Hepatocyte (in vitro differentiated cells): Measurements from ENCODE around the gene SELENOK. TPM values are rescaled to one million over a fixed set of nuclear protein-coding genes. Genes with fewer than 3 reads are reported as not detected.

Source experiments
- DNase-seq: peaks from one replicate; pipeline ENCODE4 v3.0.0-alpha.2; 2016; ENCODE audit warnings: low spot score
- H2AFZ ChIP-seq: fragments of 200-600 bp; sonication (generic); 2 replicates; pipeline ENCODE4 v1.6.0; 2016; ENCODE audit warnings: antibody characterized with exemption, mild to moderate bottlenecking
- H3K27ac ChIP-seq: fragments of 200-600 bp; sonication (generic); 2 replicates; pipeline ENCODE4 v1.5.1; 2016; ENCODE audit warnings: mild to moderate bottlenecking
- H3K27me3 ChIP-seq: fragments of 200-600 bp; sonication (generic); 2 replicates; pipeline ENCODE4 v1.6.1; 2016
- H3K36me3 ChIP-seq: fragments of 200-600 bp; sonication (generic); replicated peaks from 2 replicates; pipeline ENCODE4 v1.5.1; 2016; ENCODE audit warnings: low read depth; ENCODE audit not compliant: insufficient read depth
- H3K4me1 ChIP-seq: fragments of 200-600 bp; sonication (generic); 2 replicates; pipeline ENCODE4 v1.5.1; 2016; ENCODE audit warnings: mild to moderate bottlenecking, moderate library complexity; ENCODE audit not compliant: insufficient read depth
- H3K4me2 ChIP-seq: fragments of 200-600 bp; sonication (generic); 2 replicates; pipeline ENCODE4 v1.6.0; 2016
- H3K4me3 ChIP-seq: fragments of 200-600 bp; sonication (generic); 2 replicates; pipeline ENCODE4 v1.5.1; 2016; ENCODE audit warnings: mild to moderate bottlenecking
- H3K79me2 ChIP-seq: fragments of 200-600 bp; sonication (generic); 2 replicates; pipeline ENCODE4 v1.6.0; 2017; ENCODE audit warnings: mild to moderate bottlenecking
- H3K9me2 ChIP-seq: fragments of 200-600 bp; sonication (generic); replicated peaks from 2 replicates; pipeline ENCODE4 v1.6.0; 2017; ENCODE audit warnings: mild to moderate bottlenecking; ENCODE audit not compliant: insufficient read depth
- H3K9me3 ChIP-seq: fragments of 200-600 bp; sonication (generic); 2 replicates; pipeline ENCODE4 v1.5.1; 2016; ENCODE audit warnings: low read depth, mild to moderate bottlenecking
- H4K20me1 ChIP-seq: fragments of 200-600 bp; sonication (generic); 2 replicates; pipeline ENCODE4 v1.6.0; 2016; ENCODE audit warnings: mild to moderate bottlenecking; ENCODE audit not compliant: insufficient read depth, poor library complexity, severe bottlenecking
- EZH2 ChIP-seq: fragments of 200-600 bp; sonication (generic); IDR thresholded peaks from 2 replicates; pipeline ENCODE4 v1.6.1; 2016; ENCODE audit warnings: antibody characterized with exemption, mild to moderate bottlenecking, borderline replicate concordance
- EZH2phosphoT487 ChIP-seq: fragments of 200-600 bp; sonication (generic); IDR thresholded peaks from one replicate; pipeline ENCODE4 v1.6.1; 2018; ENCODE audit warnings: antibody characterized with exemption, mild to moderate bottlenecking, low read depth, moderate library complexity; ENCODE audit not compliant: unreplicated experiment, severe bottlenecking
- WGBS: methylation state at CpG from one replicate; pipeline ENCODE4 v1.1.6; 2016; ENCODE audit warnings: low lambda C conversion rate; ENCODE audit errors: missing lambda C conversion rate; 5-methylcytosine and 5-hydroxymethylcytosine counted together
- polyA plus RNA-seq: library from polyadenylated mRNA; unstranded; fragments of >200 nt; fragmentation: Nextera tagmentation; extraction: Ambion mirVana; gene quantifications from 2 replicates; pipeline ENCODE4 v1.2.1, GENCODE V29; 2016
- total RNA-seq: library from RNA; depleted of rRNA; stranded (reverse); fragments of >200 nt; gene quantifications from 2 replicates; pipeline ENCODE4 v1.2.3, GENCODE V29; 2014
- TF ChIP-seq, protein P1 (sequence below): fragments of 200-600 bp; sonication (generic); IDR thresholded peaks from 2 replicates; pipeline ENCODE4 v1.5.1; 2016; ENCODE audit warnings: antibody characterized with exemption, mild to moderate bottlenecking; ENCODE audit not compliant: poor library complexity

SELENOK gene
- total and polyA plus RNA-seq, 2 experiments from 2014 or later = 59.7 to 155 TPM

DNA sequence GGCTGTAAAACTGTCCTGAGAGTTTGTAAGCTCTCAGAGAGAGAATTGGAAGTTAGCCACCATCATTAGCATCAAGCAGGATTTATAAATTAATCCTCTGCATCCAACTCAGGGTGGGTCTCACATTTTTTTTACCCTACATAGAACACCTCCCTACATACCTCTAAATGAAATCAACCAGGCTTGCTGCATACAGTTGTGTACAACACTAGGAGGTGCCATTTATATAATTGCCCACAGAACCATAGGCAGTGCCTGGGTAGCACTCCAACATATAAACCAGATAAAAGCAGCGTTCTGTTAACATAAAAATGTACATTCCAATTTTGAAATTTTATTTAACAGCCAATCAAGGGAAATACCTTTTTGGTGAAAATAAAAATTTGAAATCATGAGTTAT, 48.2 kb upstream of the SELENOK start:
- Histone ChIP-seq H4K20me1 (no peaks in the 10 kb centered on the region), H3K36me3 (no peaks in the 10 kb centered on the region), H3K4me3 (no peak overlapping the region), H3K27ac (no peak overlapping the region), H3K9me3 (peaks cover 10% of the 10 kb centered on the region), H3K79me2 (no peaks in the 10 kb centered on the region), H3K4me2 (no peak overlapping the region), H3K9me2 (no peaks in the 10 kb centered on the region), H2AFZ (no peak overlapping the region), H3K27me3 (peaks cover 37% of the 10 kb centered on the region), H3K4me1 (no peaks in the 10 kb centered on the region)
- DNase-seq = no peak
- no peak for TF ChIP-seq EZH2
- no peak for TF ChIP-seq EZH2phosphoT487
- TF ChIP-seq, protein P1, sequence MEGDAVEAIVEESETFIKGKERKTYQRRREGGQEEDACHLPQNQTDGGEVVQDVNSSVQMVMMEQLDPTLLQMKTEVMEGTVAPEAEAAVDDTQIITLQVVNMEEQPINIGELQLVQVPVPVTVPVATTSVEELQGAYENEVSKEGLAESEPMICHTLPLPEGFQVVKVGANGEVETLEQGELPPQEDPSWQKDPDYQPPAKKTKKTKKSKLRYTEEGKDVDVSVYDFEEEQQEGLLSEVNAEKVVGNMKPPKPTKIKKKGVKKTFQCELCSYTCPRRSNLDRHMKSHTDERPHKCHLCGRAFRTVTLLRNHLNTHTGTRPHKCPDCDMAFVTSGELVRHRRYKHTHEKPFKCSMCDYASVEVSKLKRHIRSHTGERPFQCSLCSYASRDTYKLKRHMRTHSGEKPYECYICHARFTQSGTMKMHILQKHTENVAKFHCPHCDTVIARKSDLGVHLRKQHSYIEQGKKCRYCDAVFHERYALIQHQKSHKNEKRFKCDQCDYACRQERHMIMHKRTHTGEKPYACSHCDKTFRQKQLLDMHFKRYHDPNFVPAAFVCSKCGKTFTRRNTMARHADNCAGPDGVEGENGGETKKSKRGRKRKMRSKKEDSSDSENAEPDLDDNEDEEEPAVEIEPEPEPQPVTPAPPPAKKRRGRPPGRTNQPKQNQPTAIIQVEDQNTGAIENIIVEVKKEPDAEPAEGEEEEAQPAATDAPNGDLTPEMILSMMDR = no peak
- 83% methylated on average over 1 of the region's 1 CpG for WGBS

DNA sequence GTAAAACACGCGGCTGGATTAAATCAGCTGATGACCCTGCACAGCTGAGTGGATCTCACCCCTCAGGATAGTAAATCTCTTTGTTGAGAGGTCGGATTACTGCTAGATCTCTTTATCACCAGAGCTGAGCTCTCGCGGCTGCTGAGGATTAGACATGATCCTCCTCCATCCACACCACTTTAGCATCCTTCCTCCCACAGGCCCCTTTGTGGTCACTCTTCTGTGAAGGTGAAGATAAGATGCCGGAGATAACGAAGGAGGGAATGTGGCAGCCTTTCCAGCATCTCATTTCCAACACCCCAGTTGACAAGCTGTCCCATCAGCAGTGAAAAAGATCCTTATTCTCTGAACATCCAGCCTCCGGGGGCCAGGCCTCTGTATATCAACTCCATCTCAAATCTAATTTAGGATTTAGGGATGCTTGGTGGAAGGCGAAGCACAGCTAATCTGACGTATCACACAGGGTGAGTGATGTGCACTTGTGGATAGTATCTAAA, 47.5 kb upstream of the SELENOK start:
- DNase-seq = no peak
- H3K4me2 ChIP-seq = no peak overlapping the region

DNA sequence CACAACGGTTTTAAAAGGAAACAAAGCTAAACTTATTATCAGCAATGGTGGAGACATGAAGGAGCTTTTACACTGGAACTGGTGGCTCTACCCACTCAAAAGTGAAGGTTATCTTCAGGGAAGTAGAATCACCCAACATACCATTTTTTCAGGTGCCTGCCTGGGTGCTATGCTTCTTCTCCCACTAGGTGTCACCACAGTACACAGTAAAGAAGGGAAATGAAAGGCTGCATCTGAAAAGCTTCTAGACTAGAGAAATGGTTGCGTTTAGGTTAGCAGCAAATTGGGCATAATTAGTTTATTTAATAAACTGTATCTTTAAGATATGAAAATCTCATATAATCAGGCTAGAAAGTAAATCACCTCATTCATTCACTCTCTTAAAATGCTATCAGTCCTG, 47.0 kb upstream of the SELENOK start:
- 4% methylated on average over 2 of the region's 2 CpGs for whole genome bisulfite sequencing
- H3K4me3 ChIP-seq = no peak overlapping the region
- no peak overlapping the region for H3K27ac ChIP-seq
- H3K9me3 ChIP-seq = peaks cover 10% of the 10 kb centered on the region
- H3K79me2 ChIP-seq = no peaks in the 10 kb centered on the region
- peaks cover 35% of the 10 kb centered on the region for H3K27me3 ChIP-seq
- no peaks in the 10 kb centered on the region for H4K20me1 ChIP-seq
- H3K4me2 ChIP-seq = no peak overlapping the region
- H3K4me1 ChIP-seq = no peaks in the 10 kb centered on the region
- H3K9me2 ChIP-seq = no peaks in the 10 kb centered on the region
- no peaks in the 10 kb centered on the region for H3K36me3 ChIP-seq
- DNase-seq = peak; percentile 78
- no peak for TF ChIP-seq EZH2
- no peak for TF ChIP-seq EZH2phosphoT487
- TF ChIP-seq, protein P1 = peak; percentile 87
- no peak overlapping the region for H2AFZ ChIP-seq

More for the DNA sequence above, 47.5 kb upstream of the SELENOK start:
- Histone ChIP-seq H3K27me3 (peaks cover 37% of the 10 kb centered on the region), H3K4me3 (no peak overlapping the region), H3K9me3 (peaks cover 10% of the 10 kb centered on the region), H3K9me2 (no peaks in the 10 kb centered on the region), H3K27ac (no peak overlapping the region), H2AFZ (no peak overlapping the region), H3K4me1 (no peaks in the 10 kb centered on the region), H3K79me2 (no peaks in the 10 kb centered on the region), H3K36me3 (no peaks in the 10 kb centered on the region), H4K20me1 (no peaks in the 10 kb centered on the region)
- no peak for TF ChIP-seq EZH2
- peak; percentile 99 for TF ChIP-seq EZH2phosphoT487
- WGBS = 22% methylated on average over 10 of the region's 10 CpGs

DNA sequence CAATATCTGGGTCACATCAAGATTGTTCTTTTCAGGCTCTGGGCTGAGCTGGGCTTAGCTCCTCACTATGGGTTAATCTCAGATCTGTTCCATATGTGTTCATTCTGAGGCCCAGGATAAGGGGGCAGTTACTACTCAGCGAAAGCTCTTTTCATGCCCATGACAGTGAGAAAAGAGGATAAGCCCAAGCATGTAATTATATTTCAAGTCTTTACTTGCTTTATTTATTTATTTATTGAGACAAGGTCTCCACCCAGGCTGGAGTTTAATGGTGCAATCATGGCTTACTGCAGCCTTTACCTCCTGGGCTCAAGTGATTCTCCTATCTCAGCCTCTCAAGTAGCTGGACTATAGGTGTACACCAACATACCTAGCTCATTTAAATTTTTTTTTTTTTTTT, 44.7 kb upstream of the SELENOK start:
- TF ChIP-seq EZH2phosphoT487 = no peak
- TF ChIP-seq, protein P1 = no peak
- Histone ChIP-seq H3K9me3 (peaks cover 10% of the 10 kb centered on the region), H3K9me2 (no peaks in the 10 kb centered on the region), H2AFZ (no peak overlapping the region), H4K20me1 (no peaks in the 10 kb centered on the region), H3K4me2 (no peak overlapping the region), H3K4me3 (no peak overlapping the region), H3K27me3 (peaks cover 25% of the 10 kb centered on the region), H3K27ac (no peak overlapping the region), H3K4me1 (no peaks in the 10 kb centered on the region), H3K36me3 (no peaks in the 10 kb centered on the region), H3K79me2 (no peaks in the 10 kb centered on the region)
- WGBS = 81% methylated on average over 1 of the region's 1 CpG
- DNase-seq = no peak
